ENCODE results near the gene TRPM6.

The TRPM6 gene

DNA sequence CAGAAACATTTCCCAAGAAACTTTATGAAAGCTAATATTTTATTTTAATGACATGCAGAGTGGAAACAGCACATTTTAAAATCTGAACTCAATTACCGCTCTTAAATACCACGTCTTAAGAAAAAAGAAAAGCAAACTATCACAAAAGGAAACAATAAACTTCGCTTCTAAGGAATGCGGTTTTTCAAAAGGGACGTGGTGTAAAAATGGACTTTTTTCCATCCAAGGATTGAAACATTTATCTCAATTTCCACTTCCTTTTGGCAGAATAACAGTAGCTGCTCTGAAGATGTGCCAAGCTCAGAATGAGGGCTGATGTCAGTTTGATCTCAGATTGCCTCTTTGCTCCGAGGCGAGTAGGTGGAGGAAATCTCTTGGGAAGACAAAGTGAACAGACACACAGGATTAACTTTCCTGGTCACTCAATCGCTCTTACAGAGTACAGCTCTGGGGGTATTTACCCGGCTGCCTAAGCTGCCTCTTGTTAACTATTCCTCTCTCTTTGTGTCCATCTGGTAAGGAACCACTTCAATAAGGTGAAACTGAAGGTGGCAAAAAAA is 158.5 kb downstream of the TRPM6 start:
- no peaks in the 10 kb centered on the region for H3K36me3 ChIP-seq (ENCODE audit: low read depth)
- TF ChIP-seq, protein P1, sequence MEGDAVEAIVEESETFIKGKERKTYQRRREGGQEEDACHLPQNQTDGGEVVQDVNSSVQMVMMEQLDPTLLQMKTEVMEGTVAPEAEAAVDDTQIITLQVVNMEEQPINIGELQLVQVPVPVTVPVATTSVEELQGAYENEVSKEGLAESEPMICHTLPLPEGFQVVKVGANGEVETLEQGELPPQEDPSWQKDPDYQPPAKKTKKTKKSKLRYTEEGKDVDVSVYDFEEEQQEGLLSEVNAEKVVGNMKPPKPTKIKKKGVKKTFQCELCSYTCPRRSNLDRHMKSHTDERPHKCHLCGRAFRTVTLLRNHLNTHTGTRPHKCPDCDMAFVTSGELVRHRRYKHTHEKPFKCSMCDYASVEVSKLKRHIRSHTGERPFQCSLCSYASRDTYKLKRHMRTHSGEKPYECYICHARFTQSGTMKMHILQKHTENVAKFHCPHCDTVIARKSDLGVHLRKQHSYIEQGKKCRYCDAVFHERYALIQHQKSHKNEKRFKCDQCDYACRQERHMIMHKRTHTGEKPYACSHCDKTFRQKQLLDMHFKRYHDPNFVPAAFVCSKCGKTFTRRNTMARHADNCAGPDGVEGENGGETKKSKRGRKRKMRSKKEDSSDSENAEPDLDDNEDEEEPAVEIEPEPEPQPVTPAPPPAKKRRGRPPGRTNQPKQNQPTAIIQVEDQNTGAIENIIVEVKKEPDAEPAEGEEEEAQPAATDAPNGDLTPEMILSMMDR (IDR thresholded peaks at IDR 0.05; ENCODE audit: poor library complexity, severe bottlenecking): no peak
- DNase-seq (ENCODE audit: low spot score): no peak
- no peak overlapping the region for H3K4me3 ChIP-seq (ENCODE audit: severe bottlenecking)
- ATAC-seq (ENCODE audit: low read depth): no peak; the same call in 2 of the 3 replicates
- no peaks in the 10 kb centered on the region for H3K4me1 ChIP-seq (ENCODE audit: insufficient read depth, poor library complexity, severe bottlenecking)
- no peak overlapping the region for H3K27ac ChIP-seq (ENCODE audit: poor library complexity, severe bottlenecking)
- no peaks in the 10 kb centered on the region for H3K27me3 ChIP-seq (ENCODE audit: insufficient read depth, poor library complexity, severe bottlenecking)
- H3K9me3 ChIP-seq (ENCODE audit: severe bottlenecking): no peaks in the 10 kb centered on the region

DNA sequence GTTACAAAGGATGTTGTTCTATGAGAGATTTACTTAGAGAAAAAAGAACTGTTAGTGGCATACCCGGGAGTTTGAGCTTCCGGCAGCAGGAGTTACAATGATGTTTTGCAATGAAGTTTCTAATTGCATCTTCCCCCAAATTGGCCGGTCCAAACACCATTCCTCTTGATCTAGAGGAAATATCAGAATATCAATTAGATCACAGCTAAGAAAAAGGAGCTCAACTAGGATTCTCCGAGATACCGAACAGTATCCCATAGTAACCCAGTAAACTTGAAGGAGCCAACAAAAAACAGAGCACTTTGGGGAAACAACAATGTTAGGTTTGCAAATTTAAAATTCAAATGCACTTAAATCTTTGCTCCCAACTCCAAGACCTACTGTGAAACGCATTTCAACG is 159.5 kb downstream of the TRPM6 start:
- Histone ChIP-seq H3K27me3 (ENCODE audit: insufficient read depth, poor library complexity, severe bottlenecking) (no peaks in the 10 kb centered on the region), H3K4me3 (ENCODE audit: severe bottlenecking) (no peak overlapping the region), H3K4me1 (ENCODE audit: insufficient read depth, poor library complexity, severe bottlenecking) (no peaks in the 10 kb centered on the region), H3K36me3 (ENCODE audit: low read depth) (no peaks in the 10 kb centered on the region), H3K27ac (ENCODE audit: poor library complexity, severe bottlenecking) (no peak overlapping the region), H3K9me3 (ENCODE audit: severe bottlenecking) (no peaks in the 10 kb centered on the region)
- DNase-seq (ENCODE audit: low spot score): no peak
- no peak for ATAC-seq (ENCODE audit: low read depth)
- TF ChIP-seq, protein P1 (IDR thresholded peaks at IDR 0.05; ENCODE audit: poor library complexity, severe bottlenecking): no peak

DNA sequence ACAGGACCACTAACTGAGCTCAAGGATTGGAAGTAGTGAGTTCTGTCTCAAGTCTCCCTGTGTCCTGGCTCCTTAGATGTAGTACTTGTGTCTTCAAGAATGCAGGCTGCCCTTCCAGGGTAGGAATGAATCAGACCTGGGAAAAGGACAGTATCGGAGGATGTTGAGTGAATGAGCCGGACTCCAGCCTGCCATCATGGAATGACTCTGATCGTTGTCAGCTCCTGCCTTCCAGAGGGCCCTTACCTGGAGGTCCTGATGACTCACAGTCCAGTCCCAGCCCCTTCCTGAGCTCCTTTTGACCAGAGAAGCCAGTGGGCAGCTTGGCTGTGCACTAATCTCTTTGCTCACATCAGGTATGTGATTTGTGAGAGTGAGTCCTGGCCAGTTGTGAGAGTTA is 161.1 kb downstream of the TRPM6 start:
- TF ChIP-seq, protein P1 (IDR thresholded peaks at IDR 0.05; ENCODE audit: poor library complexity, severe bottlenecking): no peak
- no peak overlapping the region for H3K27ac ChIP-seq (ENCODE audit: poor library complexity, severe bottlenecking)
- H3K36me3 ChIP-seq (ENCODE audit: low read depth): no peaks in the 10 kb centered on the region
- H3K4me1 ChIP-seq (ENCODE audit: insufficient read depth, poor library complexity, severe bottlenecking): no peaks in the 10 kb centered on the region
- ATAC-seq (ENCODE audit: low read depth) (no peak), DNase-seq (ENCODE audit: low spot score) (no peak)
- no peaks in the 10 kb centered on the region for H3K9me3 ChIP-seq (ENCODE audit: severe bottlenecking)
- no peaks in the 10 kb centered on the region for H3K27me3 ChIP-seq (ENCODE audit: insufficient read depth, poor library complexity, severe bottlenecking)
- no peak overlapping the region for H3K4me3 ChIP-seq (ENCODE audit: severe bottlenecking)

DNA sequence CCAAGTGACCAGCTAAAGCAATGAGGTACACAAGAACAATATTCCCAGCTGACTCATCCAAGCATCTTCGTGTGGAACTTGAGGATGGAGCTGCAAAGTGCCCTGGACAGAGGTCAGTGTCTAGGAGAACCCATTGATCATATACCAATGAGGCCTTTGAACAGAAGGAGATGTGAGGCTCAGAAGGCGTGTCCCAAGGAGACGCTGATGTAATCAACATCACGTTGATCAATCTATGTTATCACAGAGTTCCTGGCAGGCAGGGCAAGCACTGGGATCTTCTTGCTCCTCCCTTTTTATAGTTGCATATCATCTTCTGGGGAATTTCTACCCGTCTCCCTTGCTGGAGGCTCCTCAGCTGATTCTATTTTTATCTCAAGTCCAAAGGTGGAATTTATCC is 163.4 kb downstream of the TRPM6 start:
- DNase-seq (ENCODE audit: low spot score): no peak
- no peak overlapping the region for H3K27ac ChIP-seq (ENCODE audit: poor library complexity, severe bottlenecking)
- H3K36me3 ChIP-seq (ENCODE audit: low read depth): no peaks in the 10 kb centered on the region
- no peak overlapping the region for H3K4me3 ChIP-seq (ENCODE audit: severe bottlenecking)
- no peaks in the 10 kb centered on the region for H3K9me3 ChIP-seq (ENCODE audit: severe bottlenecking)
- TF ChIP-seq, protein P1 (IDR thresholded peaks at IDR 0.05; ENCODE audit: poor library complexity, severe bottlenecking): no peak
- no peak for ATAC-seq (ENCODE audit: low read depth)
- peaks cover 9% of the 10 kb centered on the region for H3K27me3 ChIP-seq (ENCODE audit: insufficient read depth, poor library complexity, severe bottlenecking)
- no peaks in the 10 kb centered on the region for H3K4me1 ChIP-seq (ENCODE audit: insufficient read depth, poor library complexity, severe bottlenecking)

All from RWPE2 (cell line).